ENCODE results near the gene ZNF532.
"Not testable (repeated sequence)": the region's sequence is repeated elsewhere in the genome, so short reads cannot be mapped to it uniquely, and the experiment has no call there.

Gene ZNF532

GRCh38 chr18:58864146-58865032, at the start of gene ZNF532:
Gene ZNF532 (plus strand): TSS chr18:58864877. CDS start in a region left out here.
- peak; percentile 87 for DNase-seq

GRCh38 chr18:58819051-58819450, 45.6 kb upstream of the ZNF532 start:
- DNase-seq, result no peak

- DNase-seq, result no peak
Measured at GRCh38 chr18:58820251-58820650, 44.4 kb upstream of the ZNF532 start.

GRCh38 chr18:58822944-58823343, 41.7 kb upstream of the ZNF532 start:
- DNase-seq, result no peak

- DNase-seq, result no peak
Measured at GRCh38 chr18:58823412-58823811, 41.3 kb upstream of the ZNF532 start.

- not testable (repeated sequence) for DNase-seq
Measured at GRCh38 chr18:58826926-58827325, 37.8 kb upstream of the ZNF532 start.

GRCh38 chr18:58827428-58827827, 37.2 kb upstream of the ZNF532 start:
- no peak for DNase-seq

- no peak for DNase-seq
Measured at GRCh38 chr18:58827886-58828285, 36.8 kb upstream of the ZNF532 start.

GRCh38 chr18:58828399-58829121, 36.1 kb upstream of the ZNF532 start:
- DNase-seq, result no peak

GRCh38 chr18:58829263-58829662, 35.4 kb upstream of the ZNF532 start:
- DNase-seq, result no peak

GRCh38 chr18:58829886-58830285, 34.8 kb upstream of the ZNF532 start:
- DNase-seq, result not testable (repeated sequence)

- no peak for DNase-seq
Measured at GRCh38 chr18:58831606-58832005, 33.1 kb upstream of the ZNF532 start.

GRCh38 chr18:58838165-58838860, 26.4 kb upstream of the ZNF532 start:
- DNase-seq, result no peak

- no peak for DNase-seq
Measured at GRCh38 chr18:58838946-58839345, 25.7 kb upstream of the ZNF532 start.

- no peak for DNase-seq
Measured at GRCh38 chr18:58842978-58843687, 21.5 kb upstream of the ZNF532 start.

- no peak for DNase-seq
Measured at GRCh38 chr18:58843688-58844035, 21.0 kb upstream of the ZNF532 start.

- no peak for DNase-seq
Measured at GRCh38 chr18:58844871-58845270, 19.8 kb upstream of the ZNF532 start.

GRCh38 chr18:58845928-58846724, 18.6 kb upstream of the ZNF532 start:
- DNase-seq, result peak; percentile 77

GRCh38 chr18:58847383-58848071, 17.1 kb upstream of the ZNF532 start:
- DNase-seq, result no peak

- DNase-seq, result no peak
Measured at GRCh38 chr18:58848685-58849084, 16.0 kb upstream of the ZNF532 start.

GRCh38 chr18:58850786-58851469, 13.7 kb upstream of the ZNF532 start:
- no peak for DNase-seq

Data from NCI-H526 treated with DMSO at 0.1 percent for 48 hours (cell line).